Neural progenitor cell (in vitro differentiated cells): ENCODE data around the gene TRAF2.

Experiments
- CTCF ChIP-seq: fragments of 200-600 bp; sonication (generic); IDR thresholded peaks from 2 replicates; pipeline ENCODE4 v1.5.1; 2017; ENCODE audit warnings: antibody characterized with exemption, mild to moderate bottlenecking
- EZH2phosphoT487 ChIP-seq: fragments of 200-600 bp; sonication (generic); IDR thresholded peaks from 2 replicates; pipeline ENCODE4 v1.6.1; 2017; ENCODE audit warnings: antibody characterized with exemption

- no peak for TF ChIP-seq CTCF
- TF ChIP-seq EZH2phosphoT487, result no peak
Measured at GRCh38 chr9:136969774-136970173, 83.5 kb downstream of the TRAF2 start.
